ENCODE data around the gene ACTRT2.

ACTRT2 gene

GRCh38 chr1:3051270-3052268 lies 30.3 kb downstream of the ACTRT2 start:
- no peak overlapping the region for H3K27ac ChIP-seq
- no peak for TF ChIP-seq CTCF (conservative IDR thresholded peaks at IDR 0.05)

GRCh38 chr1:3052501-3052900 lies 31.2 kb downstream of the ACTRT2 start:
- H3K27ac ChIP-seq, result no peak overlapping the region
- TF ChIP-seq CTCF (conservative IDR thresholded peaks at IDR 0.05), result no peak

- TF ChIP-seq CTCF (conservative IDR thresholded peaks at IDR 0.05), result no peak
- H3K27ac ChIP-seq, result no peak overlapping the region
Observed at GRCh38 chr1:3053366-3053980, 32.2 kb downstream of the ACTRT2 start.

GRCh38 chr1:3053986-3054385 lies 32.7 kb downstream of the ACTRT2 start:
- no peak overlapping the region for H3K27ac ChIP-seq
- TF ChIP-seq CTCF (conservative IDR thresholded peaks at IDR 0.05), result no peak

- no peak for TF ChIP-seq CTCF (conservative IDR thresholded peaks at IDR 0.05)
- H3K27ac ChIP-seq, result no peak overlapping the region
Observed at GRCh38 chr1:3054474-3054873, 33.2 kb downstream of the ACTRT2 start.

- no peak for TF ChIP-seq CTCF (conservative IDR thresholded peaks at IDR 0.05)
- H3K27ac ChIP-seq, result no peak overlapping the region
Observed at GRCh38 chr1:3055051-3055450, 33.8 kb downstream of the ACTRT2 start.

GRCh38 chr1:3056641-3057040 lies 35.4 kb downstream of the ACTRT2 start:
- no peak for TF ChIP-seq CTCF (conservative IDR thresholded peaks at IDR 0.05)
- H3K27ac ChIP-seq, result no peak overlapping the region

All from VCaP (cell line).